ENCODE measurements around the gene HOXD1. TPM values are rescaled to one million over a fixed set of nuclear protein-coding genes. Genes with fewer than 3 reads are reported as not detected.

HOXD1 gene
- total RNA-seq, 1 donor from 2014 or later = 1.2 TPM

GRCh38 chr2:176172007-176172894, 16.2 kb upstream of the HOXD1 start:
- no peak for DNase-seq (ENCODE audit: extremely low spot score in 2 of 2)
- H3K27me3 ChIP-seq = peaks cover 5% of the 10 kb centered on the region
- TF ChIP-seq POLR2AphosphoS5 (IDR thresholded peaks at IDR 0.05; ENCODE audit: insufficient read depth in 1 of 2, low read depth in 1 of 2) (no peak), CTCF (IDR thresholded peaks at IDR 0.05) (no peak), POLR2A (IDR thresholded peaks at IDR 0.05) (no peak)
- H3K4me3 ChIP-seq = no peak overlapping the region
- intact Hi-C loops (cut with DNase I) = no loop called here
- no peaks in the 10 kb centered on the region for H3K9me3 ChIP-seq
- no peaks in the 10 kb centered on the region for H3K4me1 ChIP-seq
- no peaks in the 10 kb centered on the region for H3K36me3 ChIP-seq
- no peak overlapping the region for H3K27ac ChIP-seq

DNA sequence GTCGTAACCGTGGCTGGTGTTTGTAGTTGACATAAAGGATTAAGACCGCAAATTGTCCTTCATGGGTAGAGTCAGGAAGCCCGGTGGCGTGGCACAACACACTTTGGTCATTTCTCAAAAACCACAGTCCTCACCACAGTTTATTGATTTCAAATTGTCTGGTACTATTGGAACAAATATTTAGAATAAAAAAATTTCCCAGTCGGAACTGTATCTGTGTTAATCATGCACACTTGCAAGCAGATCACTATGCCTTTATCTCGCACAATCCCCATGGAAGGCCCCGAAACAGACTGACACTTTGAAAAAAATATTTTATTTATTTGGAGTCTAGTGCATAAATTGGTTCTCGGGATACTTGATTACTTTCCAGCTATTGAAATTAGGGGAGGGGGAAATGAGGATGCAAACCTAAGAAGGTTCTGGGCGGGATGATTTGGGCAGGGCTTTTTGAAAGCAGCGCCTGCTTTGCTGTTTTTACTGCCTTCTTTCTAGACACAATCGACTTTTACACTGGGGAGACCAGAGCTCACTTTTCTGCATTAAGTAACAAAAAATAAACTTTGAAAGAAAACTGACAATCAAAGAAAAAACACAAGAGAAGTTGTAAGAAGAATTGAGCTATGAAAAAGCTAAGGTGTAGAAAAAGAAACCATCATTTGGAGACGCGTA, 15.4 kb upstream of the HOXD1 start:
- Histone ChIP-seq H3K4me1 (peaks cover 6% of the 10 kb centered on the region), H3K27ac (no peak overlapping the region), H3K27me3 (peaks cover 5% of the 10 kb centered on the region), H3K36me3 (no peaks in the 10 kb centered on the region), H3K4me3 (no peak overlapping the region), H3K9me3 (no peaks in the 10 kb centered on the region)
- intact Hi-C loops (cut with DNase I) = no loop called here
- TF ChIP-seq POLR2A (IDR thresholded peaks at IDR 0.05) (no peak), CTCF (IDR thresholded peaks at IDR 0.05) (no peak), POLR2AphosphoS5 (IDR thresholded peaks at IDR 0.05; ENCODE audit: insufficient read depth in 1 of 2, low read depth in 1 of 2) (no peak)
- no peak for DNase-seq (ENCODE audit: extremely low spot score in 2 of 2)

DNA sequence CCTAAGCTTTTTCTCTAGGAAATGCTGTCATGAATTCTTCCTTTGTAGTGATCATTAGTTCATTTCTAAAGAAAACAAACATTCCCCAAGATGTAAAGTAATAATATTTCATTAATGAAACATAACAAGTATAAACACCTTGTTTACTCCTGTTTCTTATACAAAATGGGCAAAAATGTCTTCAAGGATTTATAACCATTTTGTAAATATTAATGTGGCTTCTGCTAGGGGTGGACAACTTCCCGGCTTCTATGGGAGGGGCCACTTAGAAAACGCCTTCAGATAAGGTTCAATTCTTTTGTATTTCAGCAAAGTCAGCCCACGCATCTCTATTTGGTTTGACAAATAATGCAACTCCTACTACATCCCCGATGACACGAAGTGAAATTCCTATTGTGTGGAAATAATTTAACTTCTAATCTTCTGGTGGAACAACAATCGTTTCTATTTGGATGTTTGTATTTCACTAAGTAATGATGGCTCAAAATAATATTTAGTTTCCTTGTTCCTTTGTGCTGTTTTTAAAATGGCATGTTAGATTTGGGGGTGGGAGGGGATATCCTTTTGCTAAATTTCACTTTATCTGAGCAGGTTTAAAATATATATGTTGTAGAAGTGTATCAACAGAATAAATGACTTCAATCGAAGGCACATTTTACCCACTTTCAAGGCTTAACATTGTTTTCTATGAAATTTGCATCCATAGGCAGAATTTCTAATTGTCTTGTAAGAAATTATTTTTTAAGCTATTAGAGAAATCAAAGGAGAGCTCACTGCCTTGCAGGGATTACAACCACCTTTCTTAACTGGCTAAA, 14.7 kb upstream of the HOXD1 start:
- no peak for DNase-seq (ENCODE audit: extremely low spot score in 2 of 2)
- intact Hi-C loops (cut with DNase I) = no loop called here
- no peaks in the 10 kb centered on the region for H3K36me3 ChIP-seq
- no peak overlapping the region for H3K27ac ChIP-seq
- no peak overlapping the region for H3K4me3 ChIP-seq
- TF ChIP-seq CTCF (IDR thresholded peaks at IDR 0.05) (no peak), POLR2AphosphoS5 (IDR thresholded peaks at IDR 0.05; ENCODE audit: insufficient read depth in 1 of 2, low read depth in 1 of 2) (no peak), POLR2A (IDR thresholded peaks at IDR 0.05) (no peak)
- no peaks in the 10 kb centered on the region for H3K9me3 ChIP-seq
- peaks cover 5% of the 10 kb centered on the region for H3K27me3 ChIP-seq
- peaks cover 13% of the 10 kb centered on the region for H3K4me1 ChIP-seq

- TF ChIP-seq POLR2AphosphoS5 (IDR thresholded peaks at IDR 0.05; ENCODE audit: insufficient read depth in 1 of 2, low read depth in 1 of 2) (no peak), CTCF (IDR thresholded peaks at IDR 0.05) (no peak)
- Histone ChIP-seq H3K27me3 (peaks cover 5% of the 10 kb centered on the region), H3K4me1 (peaks cover 13% of the 10 kb centered on the region), H3K4me3 (no peak overlapping the region), H3K36me3 (no peaks in the 10 kb centered on the region), H3K27ac (no peak overlapping the region), H3K9me3 (no peaks in the 10 kb centered on the region)
- intact Hi-C loops (cut with DNase I) = no loop called here
- DNase-seq (ENCODE audit: extremely low spot score in 2 of 2) = no peak
These were observed 14.1 kb upstream of the HOXD1 start for GRCh38 chr2:176174382-176174823.

Measured in vagina (tissue), 2 donors.